GOT3 (cell line): ENCODE measurements around the gene YBX1.
"Not testable (repeated sequence)": the region's sequence is repeated elsewhere in the genome, so short reads cannot be mapped to it uniquely, and the experiment has no call there.

Experiments used
- DNase-seq: peaks from one replicate; lab custom pipeline; 2025; ENCODE audit warnings: mixed read lengths; lab: John Stamatoyannopoulos, UW

The YBX1 gene

GRCh38 chr1:42689912-42690311 is 7.7 kb downstream of the YBX1 start:
- no peak for DNase-seq

GRCh38 chr1:42690477-42691156 is 8.4 kb downstream of the YBX1 start:
- no peak for DNase-seq

GRCh38 chr1:42691157-42691498 is 8.9 kb downstream of the YBX1 start:
- DNase-seq = no peak

GRCh38 chr1:42692461-42692860 is 10.2 kb downstream of the YBX1 start:
- DNase-seq = no peak

GRCh38 chr1:42692911-42693310 is 10.7 kb downstream of the YBX1 start:
- DNase-seq = no peak

GRCh38 chr1:42698081-42698813 is 16.0 kb downstream of the YBX1 start:
- DNase-seq = no peak

GRCh38 chr1:42700006-42700405 is 17.8 kb downstream of the YBX1 start:
- no peak for DNase-seq

GRCh38 chr1:42703888-42704464 is 21.8 kb downstream of the YBX1 start:
- DNase-seq = no peak

GRCh38 chr1:42712808-42713207 is 30.6 kb downstream of the YBX1 start:
- not testable (repeated sequence) for DNase-seq

GRCh38 chr1:42713293-42713692 is 31.1 kb downstream of the YBX1 start:
- DNase-seq = no peak

GRCh38 chr1:42714441-42714840 is 32.2 kb downstream of the YBX1 start:
- not testable (repeated sequence) for DNase-seq

- no peak for DNase-seq
Measured at GRCh38 chr1:42720868-42721267, 38.6 kb downstream of the YBX1 start.

- DNase-seq = no peak
Measured at GRCh38 chr1:42721926-42722325, 39.7 kb downstream of the YBX1 start.

GRCh38 chr1:42722403-42722802 is 40.2 kb downstream of the YBX1 start:
- DNase-seq = not testable (repeated sequence)

- no peak for DNase-seq
Measured at GRCh38 chr1:42723511-42723910, 41.3 kb downstream of the YBX1 start.

- not testable (repeated sequence) for DNase-seq
Measured at GRCh38 chr1:42725820-42726219, 43.6 kb downstream of the YBX1 start.

- no peak for DNase-seq
Measured at GRCh38 chr1:42730002-42730401, 47.8 kb downstream of the YBX1 start.

GRCh38 chr1:42730988-42731387 is 48.8 kb downstream of the YBX1 start:
- no peak for DNase-seq

GRCh38 chr1:42731585-42731984 is 49.4 kb downstream of the YBX1 start:
- no peak for DNase-seq

GRCh38 chr1:42732126-42732680 is 50.0 kb downstream of the YBX1 start:
- DNase-seq = no peak

- DNase-seq = no peak
Measured at GRCh38 chr1:42733415-42734200, 51.4 kb downstream of the YBX1 start.
